NCI-H446 (cell line): Measurements from ENCODE around the gene PRKCI.
"Not testable (repeated sequence)": the region's sequence is repeated elsewhere in the genome, so short reads cannot be mapped to it uniquely, and the experiment has no call there.

Source experiments
- DNase-seq, 2 experiments: peaks; one replicate each; lab custom pipeline; 2025; lab: John Stamatoyannopoulos, UW

Gene PRKCI

DNA sequence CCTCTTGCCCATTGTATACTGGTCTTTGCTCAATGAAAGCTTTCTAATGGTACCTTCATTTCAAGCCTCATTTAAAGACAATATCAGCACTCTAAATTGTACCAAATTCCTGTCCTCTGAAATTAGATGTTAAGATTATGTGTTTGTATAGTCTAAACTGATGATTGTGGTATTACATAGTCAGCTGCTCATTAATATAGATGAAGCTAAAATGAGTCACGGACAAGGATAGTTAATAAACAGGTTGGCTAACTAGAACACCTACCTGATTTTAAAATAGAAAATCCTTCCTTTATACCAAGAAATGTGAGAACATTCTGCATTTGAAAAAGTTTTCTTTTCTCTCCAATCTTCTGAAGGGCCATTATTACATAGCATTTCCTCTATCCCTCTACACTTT, 2.9 kb downstream of the PRKCI start:
- no peak for DNase-seq

DNA sequence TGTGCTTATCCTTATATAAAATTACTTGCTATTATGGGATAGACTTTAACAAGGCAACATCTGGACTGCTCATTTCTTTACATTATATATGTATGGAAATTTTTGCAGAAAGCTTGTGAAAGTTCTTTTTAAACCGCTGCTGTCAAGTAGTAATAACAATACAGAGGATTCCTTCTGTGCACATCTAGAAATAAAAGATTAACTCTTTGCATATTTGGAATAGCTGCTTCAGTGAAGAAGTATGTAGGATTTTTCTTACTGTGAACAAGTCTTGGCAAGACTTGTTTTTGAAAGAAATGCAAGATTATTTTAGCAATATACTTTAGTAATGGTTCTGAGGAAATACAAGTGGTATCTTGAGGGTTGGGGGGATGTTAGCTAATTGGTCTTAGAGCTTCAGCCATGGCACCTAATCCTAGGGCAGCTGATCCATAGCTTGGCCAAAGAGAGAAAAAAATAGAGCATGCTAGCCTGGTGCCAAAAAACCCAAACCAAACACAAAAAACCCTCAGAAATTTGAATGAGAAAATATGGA, 4.3 kb downstream of the PRKCI start:
- no peak for DNase-seq

DNA sequence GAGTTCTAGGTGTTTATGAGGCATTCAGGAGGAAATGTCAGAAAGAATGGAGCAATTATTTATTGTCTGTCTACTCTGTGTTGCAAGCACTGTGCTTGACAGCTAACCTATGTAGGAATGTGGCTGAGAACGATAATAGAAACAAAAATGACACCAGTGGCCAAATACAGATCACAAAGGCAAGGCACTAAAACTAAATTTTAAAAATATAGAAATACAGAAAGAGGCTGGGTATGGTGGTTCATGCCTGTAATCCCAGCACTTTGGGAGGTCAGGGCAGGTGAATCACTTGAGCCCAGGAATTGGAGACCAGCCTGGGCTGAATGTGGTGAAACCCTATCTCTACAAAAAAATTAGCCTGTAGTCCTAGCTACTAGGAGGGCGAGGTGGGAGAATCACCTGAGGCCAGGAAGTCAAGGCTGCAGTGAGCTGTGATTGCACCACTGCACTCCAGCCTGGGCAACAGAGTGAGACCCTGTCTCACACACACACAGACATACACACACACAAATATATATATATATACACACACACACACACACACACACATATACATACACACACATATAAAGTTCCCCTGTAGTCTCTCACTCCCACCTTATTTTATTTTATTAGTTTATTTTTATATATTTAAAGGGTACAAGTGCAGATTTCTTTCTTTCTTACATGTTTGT, 6.0 kb downstream of the PRKCI start:
- DNase-seq: no peak

DNA sequence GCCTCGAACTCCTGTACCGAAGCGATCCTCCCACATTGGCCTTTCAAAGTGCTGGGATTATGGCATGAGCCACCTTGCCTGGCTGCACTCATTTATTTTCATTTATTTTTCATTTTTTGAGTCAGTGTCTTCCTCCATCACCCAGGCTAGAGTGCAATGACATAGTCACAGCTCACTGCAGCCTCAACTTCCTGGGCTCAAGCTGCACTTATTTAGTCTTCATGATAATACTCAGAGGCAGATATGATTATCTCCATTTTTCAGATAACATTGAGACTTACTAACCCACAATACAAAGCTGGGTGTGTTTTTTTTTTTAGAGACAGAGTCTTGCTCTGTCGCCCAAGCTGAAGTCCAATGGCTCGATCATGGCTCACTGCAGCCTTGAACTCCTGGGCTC, 10.0 kb downstream of the PRKCI start:
- no peak for DNase-seq

DNA sequence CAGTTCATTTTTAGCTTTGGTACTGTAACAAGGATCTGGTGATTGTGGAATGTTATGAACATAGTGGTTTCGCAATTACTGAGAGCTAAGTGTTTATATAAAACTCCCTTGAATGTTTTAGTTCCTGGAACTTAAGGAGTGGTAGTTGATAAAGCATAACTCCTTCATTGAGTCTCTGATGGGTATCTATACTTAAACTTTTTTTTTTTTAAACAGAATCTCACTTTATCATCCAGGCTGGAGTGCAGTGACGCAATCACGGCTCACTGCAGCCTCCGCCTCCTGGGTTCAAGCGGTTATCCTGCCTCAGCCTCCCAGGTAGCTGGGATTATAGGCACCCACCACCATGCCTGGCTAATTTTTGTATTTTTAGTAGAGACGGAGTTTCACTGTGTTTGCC, 11.3 kb downstream of the PRKCI start:
- no peak for DNase-seq

DNA sequence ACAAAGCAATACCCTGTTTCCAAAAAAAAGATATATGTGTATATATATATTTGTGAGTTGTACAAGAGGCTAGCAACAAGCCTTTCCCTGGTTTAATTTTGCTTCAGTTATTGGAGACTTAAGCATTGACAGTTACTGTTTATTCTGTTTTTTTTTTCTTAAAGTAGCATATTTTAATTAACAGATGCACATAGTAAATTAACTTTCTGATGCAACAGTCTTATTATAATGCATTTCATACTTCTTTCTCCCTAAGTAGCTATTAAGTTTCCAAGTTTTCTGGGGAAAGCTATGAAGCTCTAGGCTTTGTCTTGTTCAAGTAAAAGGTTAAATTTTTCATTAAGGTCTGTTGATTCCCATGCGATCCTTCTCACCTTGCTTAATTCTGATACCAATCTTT, 17.9 kb downstream of the PRKCI start:
- no peak for DNase-seq

DNA sequence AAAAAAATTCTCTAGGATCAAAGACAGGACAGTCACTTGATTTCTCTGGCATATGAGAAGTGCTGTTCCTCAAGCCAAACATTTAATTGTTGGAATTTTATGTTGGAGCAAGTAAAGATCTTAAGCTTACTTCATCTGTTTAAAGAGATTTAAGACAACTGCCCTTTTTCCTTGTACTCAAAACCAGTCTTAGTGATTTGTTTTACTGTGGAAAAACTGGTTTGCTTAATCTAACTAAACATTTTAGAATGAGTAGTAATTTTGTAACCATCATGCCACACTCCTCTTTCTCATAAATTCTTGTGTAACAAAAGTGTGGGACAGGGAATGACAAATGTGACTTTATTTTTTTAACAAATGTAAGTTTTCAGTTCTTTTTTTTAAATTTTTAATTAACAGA, 18.4 kb downstream of the PRKCI start:
- no peak for DNase-seq

DNA sequence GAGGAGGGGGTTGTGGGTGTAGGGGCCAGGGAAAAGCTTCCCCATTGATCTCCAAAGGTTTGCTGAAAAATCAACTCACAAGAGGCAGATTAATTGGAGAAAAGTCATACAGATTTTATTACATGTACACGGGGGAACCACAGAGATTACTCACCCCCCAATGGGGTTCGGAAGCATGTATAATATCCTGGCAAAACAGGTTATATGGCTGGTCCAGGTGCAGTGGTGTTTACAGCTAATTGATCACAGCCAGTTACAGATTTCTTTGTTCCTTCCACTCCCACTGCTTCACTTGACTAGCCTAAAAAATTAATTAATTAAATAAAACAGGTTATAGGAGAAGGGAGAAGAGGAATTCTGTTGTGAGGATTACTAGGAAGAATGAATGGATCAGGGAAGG, 22.4 kb downstream of the PRKCI start:
- no peak for DNase-seq

DNA sequence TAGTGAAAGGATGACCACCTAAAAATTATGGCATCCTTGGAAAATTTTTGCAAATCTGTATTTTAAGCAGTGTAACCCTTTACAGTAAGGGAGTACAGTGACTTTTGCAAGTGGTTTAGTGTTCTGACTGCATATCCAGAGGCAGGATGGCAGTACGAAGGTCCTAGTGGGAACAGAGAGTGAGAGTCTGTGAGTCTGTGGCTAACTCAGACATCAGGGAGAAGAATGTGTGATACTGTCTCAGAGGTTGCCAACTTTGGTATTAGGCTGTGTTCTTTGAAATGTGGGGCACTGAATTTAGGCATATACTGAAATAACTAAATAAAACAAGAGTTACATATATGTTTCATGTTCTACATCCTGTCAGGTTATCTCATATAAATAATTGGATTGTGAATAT, 25.7 kb downstream of the PRKCI start:
- no peak for DNase-seq

DNA sequence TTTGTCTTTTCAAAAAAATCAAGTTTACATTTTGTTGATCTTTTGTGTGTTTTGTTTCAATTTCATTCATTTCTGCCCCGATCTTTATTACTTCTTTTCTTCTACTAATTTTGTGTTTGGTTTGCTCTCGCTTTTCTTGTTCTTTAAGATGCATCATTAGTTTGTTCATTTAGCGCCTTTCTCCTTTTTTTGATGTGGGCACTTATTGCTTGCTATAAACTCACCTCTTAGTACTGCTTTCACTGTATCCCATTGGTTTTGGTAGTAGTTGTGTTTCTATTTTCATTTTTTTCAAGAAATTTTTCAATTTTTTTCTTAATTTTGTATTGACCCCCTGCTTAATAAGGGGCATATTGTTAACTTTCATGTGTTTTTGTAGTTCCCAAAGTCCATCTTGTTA, 34.4 kb downstream of the PRKCI start:
- no peak for DNase-seq

DNA sequence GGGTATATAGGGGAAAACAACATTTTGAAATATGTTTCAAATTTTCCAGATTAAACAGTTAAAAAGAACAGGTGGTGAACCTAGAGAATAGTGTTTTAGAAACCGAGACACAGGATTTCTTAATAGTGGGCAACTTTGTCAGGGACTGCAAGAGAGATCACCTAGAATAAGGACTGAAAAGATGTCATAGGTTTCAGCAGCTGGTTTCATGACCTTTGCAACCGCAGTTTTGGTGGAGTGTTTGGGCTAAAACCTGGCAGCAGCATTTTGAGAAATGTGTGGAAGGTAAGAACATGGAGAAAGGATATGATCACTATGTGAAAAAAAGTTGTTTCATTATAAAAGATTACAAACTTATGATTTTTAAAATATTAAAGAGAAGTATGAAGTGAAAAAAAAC, 34.9 kb downstream of the PRKCI start:
- DNase-seq: no peak

DNA sequence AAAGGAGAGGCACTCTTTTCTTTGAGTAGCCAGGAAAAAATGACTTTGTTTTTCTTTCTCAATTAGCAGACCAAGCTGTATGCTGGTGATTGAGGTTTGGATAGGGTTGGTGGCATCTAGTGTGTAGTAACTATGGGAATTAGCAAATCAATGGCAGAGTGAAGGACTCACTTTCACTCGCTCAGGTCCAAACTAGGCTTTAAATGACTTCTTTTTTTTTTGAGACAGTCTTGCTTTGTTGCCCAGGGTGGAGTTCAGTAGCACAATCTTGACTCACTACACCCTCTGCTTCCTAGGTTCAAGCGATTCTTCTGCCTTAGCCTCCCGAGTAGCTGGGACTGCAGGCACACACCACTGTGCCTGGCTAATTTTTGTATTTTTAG, 35.9 kb downstream of the PRKCI start:
- DNase-seq: no peak

DNA sequence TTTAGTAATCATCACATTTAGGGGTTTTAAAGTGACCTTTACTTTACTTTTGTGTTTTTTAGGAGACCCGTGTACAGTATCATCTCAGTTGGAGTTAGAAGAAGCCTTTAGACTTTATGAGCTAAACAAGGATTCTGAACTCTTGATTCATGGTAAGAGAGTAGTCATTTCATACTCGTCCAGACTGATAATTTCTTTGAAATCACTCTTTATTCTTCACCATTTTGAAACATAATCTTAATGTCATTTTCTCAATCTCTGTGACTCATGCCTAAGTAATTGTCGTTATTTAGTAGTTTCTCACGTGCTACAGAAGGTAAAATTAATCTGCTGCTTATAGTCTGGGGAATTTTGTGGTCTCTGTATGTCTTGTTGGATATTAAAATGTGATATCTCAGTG, 37.7 kb downstream of the PRKCI start:
- DNase-seq: no peak

DNA sequence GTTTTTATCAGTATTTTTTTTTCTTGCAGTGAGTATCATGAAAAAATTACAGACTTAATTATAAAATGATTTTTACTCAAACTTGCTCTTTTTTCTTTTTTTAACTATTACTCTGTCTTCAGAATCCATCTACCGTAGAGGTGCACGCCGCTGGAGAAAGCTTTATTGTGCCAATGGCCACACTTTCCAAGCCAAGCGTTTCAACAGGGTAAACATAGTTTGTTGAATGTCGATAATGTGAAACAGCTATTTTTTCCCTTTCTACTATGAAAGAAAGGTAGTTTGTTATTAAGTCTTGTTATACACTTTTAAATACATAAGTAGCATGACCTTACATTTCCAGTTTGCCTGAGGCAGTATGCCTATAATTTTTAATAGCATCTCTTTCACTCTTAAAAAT, 45.6 kb downstream of the PRKCI start:
- no peak for DNase-seq

DNA sequence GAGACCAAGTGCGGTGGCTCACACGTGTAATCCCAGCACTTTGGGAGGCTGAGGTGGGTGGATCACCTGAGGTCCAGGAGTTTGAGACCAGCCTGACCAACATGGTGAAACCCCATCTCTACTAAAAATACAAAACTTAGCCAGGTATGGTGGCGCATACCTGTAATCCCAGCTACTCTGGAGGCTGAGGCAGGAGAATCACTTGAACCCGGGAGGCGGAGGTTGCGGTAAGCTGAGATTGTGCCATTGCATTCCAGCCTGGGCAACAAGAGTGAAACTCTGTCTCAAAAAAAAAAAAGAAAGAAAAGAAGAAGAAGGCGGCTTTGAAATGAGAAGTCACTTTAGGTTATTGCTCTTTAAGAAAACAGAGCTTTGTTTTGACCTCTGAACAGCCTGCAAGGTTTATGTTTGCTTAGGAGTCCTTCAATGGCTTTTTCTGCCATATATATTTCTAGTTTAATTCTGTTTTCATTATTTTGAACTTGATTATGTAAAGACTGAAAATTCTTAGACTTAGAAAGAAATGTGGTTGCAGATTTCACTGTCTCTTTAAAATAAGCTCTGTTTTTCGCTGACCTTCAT, 47.5 kb downstream of the PRKCI start:
- not testable (repeated sequence) for DNase-seq

DNA sequence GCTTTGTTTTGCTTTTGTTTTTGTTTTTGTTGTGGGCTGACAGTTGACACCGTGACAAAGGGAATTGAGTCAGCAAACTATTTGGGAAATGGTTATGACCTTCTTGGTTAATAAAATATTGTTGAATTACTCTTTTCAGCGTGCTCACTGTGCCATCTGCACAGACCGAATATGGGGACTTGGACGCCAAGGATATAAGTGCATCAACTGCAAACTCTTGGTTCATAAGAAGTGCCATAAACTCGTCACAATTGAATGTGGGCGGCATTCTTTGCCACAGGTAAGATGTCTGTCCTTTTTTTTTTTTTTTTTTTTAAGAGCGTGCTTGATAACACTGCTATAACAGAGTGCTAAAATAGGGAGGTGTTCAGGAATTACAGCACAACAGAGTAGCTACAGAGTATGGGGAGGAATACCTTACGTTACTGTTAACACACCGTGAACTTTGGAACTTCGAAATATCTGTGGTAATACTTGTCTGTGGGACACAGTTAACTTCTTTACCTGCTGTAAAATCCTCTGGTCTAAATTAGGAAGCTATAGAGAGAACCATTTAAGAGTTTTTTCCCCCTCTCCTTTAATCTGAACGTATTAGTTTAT, 48.2 kb downstream of the PRKCI start:
- DNase-seq: no peak

DNA sequence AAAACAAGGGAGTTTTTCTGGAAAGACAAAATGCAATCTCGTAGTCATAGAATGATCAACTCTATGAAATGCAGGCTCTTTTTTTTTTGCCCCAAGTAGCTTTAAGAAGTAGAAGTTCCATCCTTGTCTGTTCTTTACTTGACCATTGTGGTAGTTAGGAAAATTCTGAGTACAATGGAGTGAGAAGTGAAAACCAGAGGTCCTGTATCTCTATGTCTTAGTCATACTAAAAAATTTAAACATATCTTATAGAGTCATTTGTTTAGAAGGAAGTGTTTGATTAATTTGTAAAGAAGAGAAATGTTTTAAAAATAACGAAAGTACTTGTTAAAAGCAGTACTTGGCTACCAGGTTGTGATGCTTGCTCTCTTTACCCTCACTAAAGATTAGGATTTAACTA, 52.4 kb downstream of the PRKCI start:
- DNase-seq: no peak

DNA sequence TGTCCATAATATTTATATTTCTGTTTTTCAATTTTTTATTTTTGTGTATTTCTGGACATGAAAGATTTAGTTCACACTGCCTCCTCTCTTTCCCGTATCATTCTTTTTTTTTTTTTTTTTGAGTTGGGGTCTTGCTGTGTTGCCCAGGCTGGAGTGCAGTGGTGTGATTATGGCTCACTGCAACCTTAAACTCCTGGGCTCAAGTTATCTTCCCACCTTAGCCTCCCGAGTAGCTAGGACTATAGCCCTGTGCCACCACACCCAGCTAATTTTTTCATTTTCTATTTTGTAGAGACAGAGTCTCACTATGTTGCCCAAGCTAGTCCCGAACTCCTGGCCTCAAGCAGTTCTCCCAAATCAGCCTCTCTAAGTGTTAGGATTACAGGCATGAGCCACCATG, 53.6 kb downstream of the PRKCI start:
- no peak for DNase-seq

DNA sequence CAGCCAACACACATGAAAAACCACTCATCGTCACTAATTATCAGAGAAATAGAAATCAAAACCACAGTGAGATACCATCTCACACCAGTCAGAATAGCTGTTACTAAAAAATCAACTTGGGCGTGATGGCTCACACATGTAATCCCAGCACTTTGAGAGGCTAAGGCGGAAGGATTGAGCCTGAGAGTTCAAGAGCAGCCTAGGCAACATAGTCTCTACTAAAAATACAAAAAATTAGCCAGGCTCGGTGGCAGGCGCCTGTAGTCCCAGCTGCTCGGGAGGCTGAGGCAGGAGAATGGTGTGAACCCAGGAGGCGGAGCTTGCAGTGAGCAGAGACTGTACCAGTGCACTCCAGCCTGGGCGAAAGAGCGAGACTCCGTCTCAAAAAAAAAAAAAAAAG, 55.1 kb downstream of the PRKCI start:
- DNase-seq: not testable (repeated sequence)

DNA sequence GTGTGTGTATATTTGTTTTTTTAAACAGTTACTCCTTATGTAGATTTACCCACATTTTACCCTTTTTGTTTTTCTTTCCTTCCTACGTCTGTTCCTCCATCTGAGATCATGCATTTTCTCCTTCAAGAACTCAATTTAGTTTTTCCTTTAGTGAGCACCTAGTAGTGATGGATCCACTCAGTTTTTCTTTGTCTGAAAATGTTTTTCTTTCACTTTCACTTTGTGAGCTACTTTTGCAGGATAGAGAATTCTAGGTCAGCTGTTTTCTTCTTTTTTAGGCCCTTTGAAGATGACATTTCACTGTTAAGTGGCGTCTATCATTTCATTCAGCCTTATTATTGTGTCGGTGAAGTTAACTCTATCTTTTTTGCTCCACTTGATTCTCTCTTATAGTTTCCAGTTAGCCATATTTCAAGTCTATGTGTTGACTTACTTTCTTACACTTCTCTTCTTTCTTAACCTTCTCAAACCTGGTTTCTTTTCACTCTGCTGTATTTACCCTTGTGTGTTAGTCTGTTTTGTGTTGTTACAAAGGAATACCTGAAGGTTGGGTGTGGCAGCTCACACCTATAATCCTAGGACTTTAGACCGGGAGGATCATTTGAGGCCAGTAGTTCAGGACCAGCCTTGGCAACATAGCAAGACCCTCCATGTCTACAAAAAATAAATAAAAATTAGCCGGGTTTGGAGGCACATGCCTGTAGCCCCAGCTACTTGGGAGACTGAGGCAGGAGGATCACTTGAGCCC, 55.8 kb downstream of the PRKCI start:
- no peak for DNase-seq

DNA sequence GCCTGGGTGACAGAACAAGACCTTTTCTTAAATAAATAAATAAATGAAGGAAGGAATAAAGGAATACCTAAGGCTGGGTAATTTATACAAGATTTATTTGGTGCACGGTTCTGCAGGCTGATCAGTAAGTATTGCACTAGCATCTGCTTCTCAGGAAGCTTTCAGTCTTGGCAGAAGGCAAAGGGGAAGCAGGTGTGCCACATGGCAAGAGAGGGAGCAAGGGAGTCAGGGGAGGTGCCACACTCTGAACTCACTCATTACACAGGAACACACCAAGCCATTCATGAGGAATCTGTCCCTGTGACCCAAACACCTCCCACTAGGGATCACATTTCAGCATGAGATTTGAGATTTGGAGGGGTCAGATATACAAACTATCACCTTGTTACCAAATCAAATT, 56.4 kb downstream of the PRKCI start:
- no peak for DNase-seq

DNA sequence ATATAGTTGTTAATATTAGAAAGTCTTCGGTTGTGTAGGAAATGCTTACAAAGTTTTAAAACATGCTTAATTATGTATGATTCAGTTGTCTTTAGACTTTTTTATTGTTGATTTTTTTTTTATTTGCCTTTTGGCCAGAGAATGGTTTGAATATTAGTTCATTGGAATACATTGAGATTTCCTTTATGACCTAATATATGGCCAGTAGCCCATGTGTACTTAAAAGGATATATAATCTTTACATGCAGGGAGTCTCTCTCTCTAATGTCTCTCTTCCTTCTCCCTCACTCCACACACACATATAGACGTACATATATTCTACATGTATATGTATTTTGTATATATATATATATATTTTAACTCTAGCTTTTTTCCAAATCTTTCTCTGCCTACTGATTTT, 68.0 kb downstream of the PRKCI start:
- no peak for DNase-seq

DNA sequence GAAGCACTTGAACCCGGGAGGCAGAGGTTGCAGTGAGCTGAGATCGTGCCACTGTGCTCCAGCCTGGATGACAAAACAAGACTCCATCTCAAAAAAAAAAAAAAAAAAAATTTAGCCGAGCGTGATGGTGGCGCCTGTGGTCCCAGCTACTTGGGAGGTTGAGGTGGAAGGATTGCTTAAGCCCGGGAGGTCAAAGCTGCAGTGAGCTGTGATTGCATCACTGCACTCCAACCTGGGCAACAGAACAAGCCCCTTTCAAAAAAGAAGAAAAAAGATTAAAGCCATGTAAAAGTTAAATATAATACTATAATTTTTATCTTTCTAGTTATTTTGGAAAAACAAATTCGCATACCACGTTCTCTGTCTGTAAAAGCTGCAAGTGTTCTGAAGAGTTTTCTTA, 73.4 kb downstream of the PRKCI start:
- no peak for DNase-seq
